AG10803 (cell line): ENCODE results near the gene SNX32.

Experiments used
- DNase-seq: peaks from one replicate; pipeline ENCODE4 v3.0.0; 2010; ENCODE audit warnings: low read depth
- H3K4me3 ChIP-seq: 2 replicates; pipeline ENCODE4 v1.5.1; 2011; ENCODE audit warnings: mild to moderate bottlenecking, low read length, control low read depth
- CTCF ChIP-seq: conservative IDR thresholded peaks from 2 replicates; pipeline ENCODE4 v1.5.1; 2011; ENCODE audit warnings: mild to moderate bottlenecking, low read length, control low read depth, inconsistent platforms

SNX32 gene

DNA sequence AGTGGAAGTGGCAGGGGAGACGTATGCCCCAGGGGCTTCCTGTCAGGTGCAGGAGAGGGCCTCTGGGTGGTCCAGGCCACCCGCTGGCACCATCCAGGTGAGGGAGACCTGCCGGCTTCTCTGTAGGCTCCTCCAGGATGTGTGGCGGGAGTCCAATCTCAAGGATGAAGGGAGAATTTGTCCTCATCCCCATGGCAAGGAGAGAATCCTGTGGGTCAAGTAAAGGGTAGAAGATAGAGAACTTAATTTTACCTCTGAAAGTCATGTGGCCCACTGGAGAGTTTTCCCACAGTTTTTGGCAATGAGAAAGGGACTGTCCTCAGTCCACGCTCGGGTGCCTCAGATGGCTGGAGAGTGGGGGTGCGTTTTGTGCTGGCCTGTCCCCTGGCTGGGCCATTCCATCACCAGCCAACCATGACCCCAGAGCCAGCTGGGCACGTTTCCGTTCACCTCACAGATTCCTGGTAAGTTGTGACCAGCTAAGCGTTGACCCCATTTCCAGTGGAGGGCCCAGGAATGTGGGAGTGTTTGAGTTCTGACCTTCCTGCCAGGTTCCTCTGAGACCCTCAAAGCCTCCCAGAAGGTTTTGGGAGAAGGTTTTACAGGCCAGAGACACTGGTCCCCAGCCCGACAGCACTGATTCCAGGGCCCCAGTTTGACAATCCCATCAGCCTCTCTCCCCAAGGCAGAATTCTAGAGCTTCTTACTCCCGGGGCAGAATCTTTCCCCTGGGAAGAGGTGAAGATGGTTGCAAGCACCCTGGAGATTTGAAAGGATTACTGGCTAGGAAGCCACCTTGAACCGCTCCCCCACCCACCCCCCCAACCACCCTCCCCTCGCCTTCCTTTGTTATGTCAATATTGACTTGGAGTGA is 44.3 kb upstream of the SNX32 start:
- TF ChIP-seq CTCF: no peak
- DNase-seq: no peak
- no peak overlapping the region for H3K4me3 ChIP-seq

GRCh38 chr11:65790104-65790901 is 43.5 kb upstream of the SNX32 start:
- TF ChIP-seq CTCF: no peak
- DNase-seq: no peak
- no peak overlapping the region for H3K4me3 ChIP-seq

DNA sequence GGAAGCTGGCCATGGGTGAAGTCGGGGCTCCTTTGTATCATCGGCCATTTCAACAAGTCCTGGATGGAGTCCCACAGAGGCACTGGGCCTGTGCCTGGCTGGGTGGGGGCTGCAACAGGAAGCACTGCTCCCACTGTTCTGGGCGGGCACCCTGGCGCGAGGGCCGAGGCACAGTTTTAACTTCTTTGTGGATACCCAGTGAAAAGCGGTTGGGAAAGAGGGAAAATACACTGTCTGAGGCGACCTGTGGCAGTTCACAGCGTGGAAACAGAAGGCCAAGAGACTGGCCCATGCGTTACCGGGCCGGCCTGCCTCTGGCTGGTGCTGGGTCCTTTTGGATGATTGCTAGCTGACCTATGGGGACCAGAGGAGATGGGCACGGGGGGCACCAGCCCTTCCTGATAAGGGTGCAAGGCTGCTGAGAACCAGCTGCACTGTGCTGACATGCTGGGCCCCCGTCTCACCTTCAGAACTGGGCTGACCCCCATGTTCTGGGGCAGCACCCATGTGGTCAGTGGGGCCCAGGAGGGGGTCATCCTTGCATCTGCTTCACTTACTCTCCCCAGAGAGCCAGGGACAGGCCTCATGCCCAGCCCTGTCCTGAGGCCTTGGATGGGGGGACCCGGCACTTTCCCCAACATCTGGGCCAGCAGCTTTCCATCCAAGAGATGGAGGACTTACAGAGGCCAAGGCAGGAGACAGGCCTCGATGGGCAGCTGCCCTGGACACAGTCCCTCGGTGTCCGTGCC is 42.7 kb upstream of the SNX32 start:
- no peak for TF ChIP-seq CTCF
- DNase-seq: no peak
- no peak overlapping the region for H3K4me3 ChIP-seq

DNA sequence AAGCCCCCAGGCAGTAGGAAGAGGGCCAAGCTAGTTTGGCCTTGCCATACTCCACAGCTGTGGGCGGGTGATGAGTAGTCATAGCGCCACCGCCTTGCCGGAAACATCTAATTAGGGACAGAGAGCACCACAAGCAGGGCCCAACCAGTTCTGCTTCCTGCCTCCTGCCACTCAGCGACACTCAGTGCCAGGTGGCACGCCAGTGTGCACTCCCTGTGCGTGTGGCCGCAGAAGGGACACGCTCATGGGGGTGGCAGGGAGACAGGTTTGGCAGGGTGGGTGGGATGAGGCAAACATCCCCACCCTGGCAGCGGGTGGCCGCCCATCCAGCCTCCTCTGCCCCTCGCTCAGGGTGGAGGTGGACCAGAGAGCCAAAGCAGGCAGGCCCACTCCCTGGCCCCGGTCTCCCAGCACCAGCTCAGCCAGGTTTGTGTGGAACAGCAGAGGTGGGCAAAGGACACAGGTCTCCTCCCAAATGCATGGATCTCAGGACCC is 42.0 kb upstream of the SNX32 start:
- TF ChIP-seq CTCF: no peak
- no peak for DNase-seq
- no peak overlapping the region for H3K4me3 ChIP-seq

DNA sequence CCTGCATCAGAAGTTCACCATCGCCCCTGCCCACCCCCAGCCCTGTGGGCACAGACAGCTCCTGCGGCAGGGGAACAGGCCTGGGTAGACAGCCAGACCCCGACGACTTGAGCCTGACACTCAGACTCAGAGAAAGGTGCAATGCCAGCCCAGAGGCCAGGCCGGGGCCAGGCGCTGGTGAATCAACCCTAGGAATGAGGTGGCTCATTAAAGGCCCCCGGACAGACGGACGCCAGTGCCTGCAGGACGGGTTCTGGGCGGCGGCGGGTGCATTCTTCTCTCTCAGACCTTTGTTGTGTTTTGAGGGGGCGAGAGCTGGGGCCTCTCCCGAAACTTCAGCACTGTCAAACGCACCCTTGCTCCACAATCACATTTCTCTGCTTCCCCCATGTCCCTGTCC is 41.3 kb upstream of the SNX32 start:
- TF ChIP-seq CTCF: no peak
- no peak overlapping the region for H3K4me3 ChIP-seq
- DNase-seq: no peak

DNA sequence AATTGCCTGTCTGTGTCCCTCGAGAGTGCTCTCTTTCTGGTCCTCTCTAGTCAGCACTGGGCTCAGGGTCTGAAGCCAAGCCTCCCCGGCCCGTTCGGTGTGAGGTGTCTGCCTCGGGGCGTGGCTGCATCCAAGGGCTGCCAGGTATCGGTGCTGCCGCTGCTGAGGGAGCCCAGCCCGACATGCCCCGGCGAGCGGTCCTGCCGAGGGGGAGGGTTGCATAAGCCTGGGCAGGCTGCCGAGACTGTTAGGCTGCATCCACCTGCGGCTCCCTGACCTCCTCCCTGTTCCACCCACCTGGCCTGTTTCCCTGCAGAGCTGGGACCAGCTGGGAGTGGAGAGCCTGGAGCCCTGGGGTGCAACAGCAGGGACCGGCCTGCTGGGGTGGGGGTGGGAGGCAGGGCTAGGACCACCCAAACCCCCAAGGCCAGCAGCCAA is 40.6 kb upstream of the SNX32 start:
- no peak overlapping the region for H3K4me3 ChIP-seq
- DNase-seq: no peak
- TF ChIP-seq CTCF: no peak
